PC-3 (cell line): ENCODE measurements around the gene CBX2. TPM values are rescaled to one million over a fixed set of nuclear protein-coding genes. Genes with fewer than 3 reads are reported as not detected.

Experiments
- ATAC-seq: fragments of 200-7000 bp; cut with Tn5 transposase; 2 replicates; pipeline ENCODE4 v1.9.1; 2020; ENCODE audit warnings: mild to moderate bottlenecking, moderate library complexity
- BruUV-seq: library from RNA; stranded (reverse); fragments of 400-500 nt; replicated peaks from 2 replicates; lab custom pipeline; 2021; lab: Mats Ljungman, UMichigan
- CTCF ChIA-PET: fragments of 300-600 bp; sonication (Branson Sonifier 250); formaldehyde crosslinking; loops from one replicate; lab custom pipeline; 2022; ENCODE audit warnings: antibody characterized with exemption; lab: Charles Lee
- POLR2A ChIA-PET: fragments of 300-600 bp; sonication (Branson Sonifier 250); formaldehyde crosslinking; loops from one replicate; lab custom pipeline; 2022; ENCODE audit warnings: antibody characterized with exemption; ENCODE audit not compliant: unreplicated experiment; lab: Charles Lee
- DNase-seq: peaks from one replicate; pipeline ENCODE4 v3.0.0-alpha.2; 2015
- H2AFZ ChIP-seq: fragments of 300-600 bp; sonication (generic); 2 replicates; pipeline ENCODE4 v1.6.0; 2016; ENCODE audit warnings: antibody characterized with exemption, low read length
- H3F3A ChIP-seq: fragments of 300-600 bp; sonication (generic); one replicate; pipeline ENCODE4 v1.6.0; 2017; ENCODE audit warnings: antibody characterized with exemption, low read length, control low read depth, mild to moderate bottlenecking; ENCODE audit not compliant: unreplicated experiment
- H3K27ac ChIP-seq: fragments of 300-600 bp; sonication (generic); 2 replicates; pipeline ENCODE4 v1.5.1; 2016; ENCODE audit warnings: mild to moderate bottlenecking, low read length
- H3K27me3 ChIP-seq: fragments of 300-600 bp; sonication (generic); 2 replicates; pipeline ENCODE4 v1.6.1; 2016; ENCODE audit warnings: low read length, mixed read lengths
- H3K36me3 ChIP-seq: fragments of 300-600 bp; sonication (generic); 2 replicates; pipeline ENCODE4 v1.6.1; 2016; ENCODE audit warnings: low read depth, mixed run types, low read length, mixed read lengths
- H3K4me1 ChIP-seq: fragments of 300-600 bp; sonication (generic); 2 replicates; pipeline ENCODE4 v1.5.1; 2016; ENCODE audit warnings: low read length; ENCODE audit not compliant: insufficient read depth
- H3K4me2 ChIP-seq: fragments of 300-600 bp; sonication (generic); 2 replicates; pipeline ENCODE4 v1.6.0; 2016; ENCODE audit warnings: low read length
- H3K4me3 ChIP-seq: fragments of 300-600 bp; sonication (generic); 2 replicates; pipeline ENCODE4 v1.5.1; 2016; ENCODE audit warnings: mild to moderate bottlenecking, low read length, mixed read lengths
- H3K79me2 ChIP-seq: fragments of 300-600 bp; sonication (generic); 2 replicates; pipeline ENCODE4 v1.6.1; 2017; ENCODE audit warnings: low read length, mixed read lengths
- H3K9ac ChIP-seq: fragments of 300-600 bp; sonication (generic); 2 replicates; pipeline ENCODE4 v1.6.0; 2016; ENCODE audit warnings: mild to moderate bottlenecking, low read length
- H3K9me2 ChIP-seq: fragments of 300-600 bp; sonication (generic); replicated peaks from 2 replicates; pipeline ENCODE4 v1.6.1; 2016; ENCODE audit warnings: mixed run types, low read length, mixed read lengths
- H3K9me3 ChIP-seq: fragments of 300-600 bp; sonication (generic); 2 replicates; pipeline ENCODE4 v1.6.1; 2016; ENCODE audit warnings: low read length, mixed read lengths
- H4K20me1 ChIP-seq: fragments of 300-600 bp; sonication (generic); 2 replicates; pipeline ENCODE4 v1.6.1; 2016; ENCODE audit warnings: low read length, mixed read lengths
- EZH2 ChIP-seq: fragments of 300-600 bp; sonication (generic); IDR thresholded peaks from one replicate; pipeline ENCODE4 v1.6.1; 2017; ENCODE audit warnings: antibody characterized with exemption, mild to moderate bottlenecking, low read length; ENCODE audit not compliant: unreplicated experiment
- EZH2phosphoT487 ChIP-seq: fragments of 300-600 bp; sonication (generic); IDR thresholded peaks from 2 replicates; pipeline ENCODE4 v1.6.1; 2018; ENCODE audit warnings: mild to moderate bottlenecking, antibody characterized with exemption, low read length, borderline replicate concordance
- intact Hi-C: fragments of 100-400 bp; cut with micrococcal nuclease; formaldehyde crosslinking; loops from 2 replicates; pipeline ENCODE4 v1.9.0; 2023
- total RNA-seq: library from RNA; depleted of rRNA; stranded (reverse); fragments of >200 nt; gene quantifications from 2 replicates; pipeline ENCODE4 v1.2.3, GENCODE V29; 2014
- TF ChIP-seq, protein P1 (sequence below): fragments of 300-600 bp; sonication (generic); conservative IDR thresholded peaks from 2 replicates; pipeline ENCODE4 v1.5.1; 2017; ENCODE audit warnings: antibody characterized with exemption, low read depth, mild to moderate bottlenecking, low read length

CBX2 gene
- total RNA-seq, 1 experiment from 2014 or later: 39.2 TPM

DNA sequence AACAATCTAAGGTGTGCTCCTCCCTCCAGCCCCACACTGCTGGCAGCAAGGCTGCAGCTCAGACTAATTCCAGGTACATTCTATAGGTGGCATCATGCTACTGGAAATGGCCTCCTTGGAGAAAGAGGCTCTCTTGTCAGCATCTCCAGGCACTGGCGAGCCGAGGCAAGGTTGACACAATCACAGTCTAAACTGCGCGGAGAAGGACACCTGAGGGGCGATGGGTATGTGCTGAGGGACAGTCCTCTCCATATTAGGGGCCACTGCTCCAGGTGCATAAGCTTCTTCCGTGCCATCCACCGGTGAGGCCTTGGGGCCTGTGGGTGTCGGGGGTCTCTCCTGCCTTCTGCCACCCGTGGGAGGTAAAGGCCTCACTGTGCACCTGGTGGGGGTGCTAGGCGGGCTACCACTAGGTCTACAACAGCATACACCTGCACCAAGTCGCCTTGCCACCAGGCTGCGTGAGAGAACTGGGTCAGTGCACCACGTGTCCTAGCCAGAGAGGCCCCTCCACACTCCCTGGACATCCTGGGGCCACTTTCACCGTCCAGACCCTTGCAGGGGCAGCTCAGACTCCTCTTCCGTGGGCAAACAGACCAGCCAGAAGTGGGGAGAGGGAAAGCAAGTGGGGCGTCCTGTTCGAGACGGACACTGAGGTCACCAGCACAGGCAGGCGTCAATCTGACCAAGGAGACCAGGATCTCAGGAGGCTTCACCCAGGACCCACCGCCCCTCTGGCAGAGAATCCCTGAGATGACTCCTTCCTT, 31.0 kb downstream of the CBX2 start:
- Histone ChIP-seq H3K4me2 (no peak overlapping the region), H3K36me3 (no peaks in the 10 kb centered on the region), H3K9ac (no peak overlapping the region), H3K79me2 (no peaks in the 10 kb centered on the region), H3K9me2 (no peaks in the 10 kb centered on the region), H3K27ac (no peak overlapping the region), H3F3A (no peaks in the 10 kb centered on the region), H3K9me3 (no peaks in the 10 kb centered on the region), H2AFZ (no peak overlapping the region), H3K4me3 (no peak overlapping the region), H3K4me1 (peaks cover 21% of the 10 kb centered on the region), H4K20me1 (no peaks in the 10 kb centered on the region), H3K27me3 (peaks cover 77% of the 10 kb centered on the region)
- CTCF ChIA-PET: interaction anchor here (0.5 to 1.6 kb wide), 11 partner anchors 12 to 197 kb away, joined by 3 to 12 read pairs (median 4); partner anchors contain the start of genes CBX4 and CBX8
- POLR2A ChIA-PET: interaction anchor here (0.7 kb wide), 1 partner anchor 86 kb away, joined by 4 read pairs; no protein-coding TSS in a partner anchor
- ATAC-seq (peak; percentile 41), DNase-seq (peak; percentile 80)
- TF ChIP-seq, protein P1, sequence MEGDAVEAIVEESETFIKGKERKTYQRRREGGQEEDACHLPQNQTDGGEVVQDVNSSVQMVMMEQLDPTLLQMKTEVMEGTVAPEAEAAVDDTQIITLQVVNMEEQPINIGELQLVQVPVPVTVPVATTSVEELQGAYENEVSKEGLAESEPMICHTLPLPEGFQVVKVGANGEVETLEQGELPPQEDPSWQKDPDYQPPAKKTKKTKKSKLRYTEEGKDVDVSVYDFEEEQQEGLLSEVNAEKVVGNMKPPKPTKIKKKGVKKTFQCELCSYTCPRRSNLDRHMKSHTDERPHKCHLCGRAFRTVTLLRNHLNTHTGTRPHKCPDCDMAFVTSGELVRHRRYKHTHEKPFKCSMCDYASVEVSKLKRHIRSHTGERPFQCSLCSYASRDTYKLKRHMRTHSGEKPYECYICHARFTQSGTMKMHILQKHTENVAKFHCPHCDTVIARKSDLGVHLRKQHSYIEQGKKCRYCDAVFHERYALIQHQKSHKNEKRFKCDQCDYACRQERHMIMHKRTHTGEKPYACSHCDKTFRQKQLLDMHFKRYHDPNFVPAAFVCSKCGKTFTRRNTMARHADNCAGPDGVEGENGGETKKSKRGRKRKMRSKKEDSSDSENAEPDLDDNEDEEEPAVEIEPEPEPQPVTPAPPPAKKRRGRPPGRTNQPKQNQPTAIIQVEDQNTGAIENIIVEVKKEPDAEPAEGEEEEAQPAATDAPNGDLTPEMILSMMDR: peak; percentile 73
- TF ChIP-seq EZH2 (no peak), EZH2phosphoT487 (peak; percentile 38; the same call in 1 of the 2 replicates)
- no TSS peak for BruUV-seq
- intact Hi-C loops: loop anchor here (1.0 kb wide), 1 partner anchor 183 kb away; no protein-coding TSS in a partner anchor

DNA sequence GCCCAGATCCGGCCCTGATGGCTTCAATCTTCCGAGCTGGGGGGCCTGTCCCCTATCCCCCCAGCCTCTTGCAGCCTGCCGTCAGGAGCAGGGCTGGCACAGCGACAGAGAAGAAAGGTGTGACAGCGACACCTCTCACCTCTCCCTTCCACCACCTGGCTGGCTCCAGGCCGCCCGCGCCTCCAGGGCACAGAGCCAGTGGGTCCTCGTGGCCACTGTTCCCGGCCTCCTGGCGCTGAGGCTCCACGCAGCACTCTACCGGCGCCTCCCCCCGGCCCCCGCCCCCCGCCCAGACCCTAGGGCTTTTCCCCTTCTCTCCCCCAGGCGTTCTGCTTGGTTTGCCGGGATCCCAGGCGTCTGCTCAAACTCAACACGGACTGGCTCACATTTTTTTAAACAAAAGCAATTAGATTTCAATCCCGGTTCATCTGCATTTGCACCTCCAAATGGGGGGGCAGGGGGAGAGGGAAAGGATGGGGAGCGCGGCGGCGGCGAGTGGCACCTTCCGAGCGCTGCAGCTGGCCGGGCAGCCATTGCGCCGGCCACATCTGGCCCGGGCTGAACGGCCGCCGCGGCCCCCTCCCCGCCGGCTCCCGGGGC, 31.7 kb downstream of the CBX2 start:
- intact Hi-C loops: no loop called here
- H4K20me1 ChIP-seq: no peaks in the 10 kb centered on the region
- no peaks in the 10 kb centered on the region for H3K9me3 ChIP-seq
- no peak overlapping the region for H2AFZ ChIP-seq
- H3K4me3 ChIP-seq: no peak overlapping the region
- no peaks in the 10 kb centered on the region for H3F3A ChIP-seq
- CTCF ChIA-PET: interaction anchor here (2.5 to 3.0 kb wide), 2 partner anchors 13 to 64 kb away, joined by 8 to 17 read pairs; partner anchors contain the start of gene CBX8
- POLR2A ChIA-PET: no interaction called here
- H3K9ac ChIP-seq: no peak overlapping the region
- ATAC-seq (no peak), DNase-seq (no peak)
- BruUV-seq: no TSS peak
- TF ChIP-seq, protein P1: no peak
- TF ChIP-seq EZH2 (no peak), EZH2phosphoT487 (no peak)
- peaks cover 27% of the 10 kb centered on the region for H3K4me1 ChIP-seq
- no peak overlapping the region for H3K4me2 ChIP-seq
- H3K27ac ChIP-seq: no peak overlapping the region
- no peaks in the 10 kb centered on the region for H3K36me3 ChIP-seq
- no peaks in the 10 kb centered on the region for H3K79me2 ChIP-seq
- H3K27me3 ChIP-seq: peaks cover 70% of the 10 kb centered on the region
- no peaks in the 10 kb centered on the region for H3K9me2 ChIP-seq
